Peyer's patch (tissue), 4 donors: Measurements from ENCODE around the gene RPL41.

Experiments
- CTCF ChIP-seq, 6 experiments: fragments of 450-650 bp in 4 of 6; fragments of 200-600 bp in 2 of 6; sonication (generic) in 1 of 6; IDR thresholded peaks; one replicate each; pipeline ENCODE4 v1.5.1; 2017 to 2019; ENCODE audit warnings: antibody characterized with exemption in 6 of 6, mild to moderate bottlenecking in 3 of 6, moderate library complexity in 1 of 6
- POLR2A ChIP-seq, 2 donors: fragments of 450-650 bp; IDR thresholded peaks; one replicate each; pipeline ENCODE4 v1.5.1; 2017; ENCODE audit warnings: antibody characterized with exemption in 2 of 2, mild to moderate bottlenecking in 2 of 2, moderate library complexity in 2 of 2

- TF ChIP-seq POLR2A (IDR thresholded peaks at IDR 0.05) (no peak), CTCF (IDR thresholded peaks at IDR 0.05) (no peak)
Measured at GRCh38 chr12:56071648-56072047, 44.8 kb upstream of the RPL41 start.
